GM10248 (cell line): Measurements from ENCODE around the gene SNRNP200.
"Not testable (repeated sequence)": the region's sequence is repeated elsewhere in the genome, so short reads cannot be mapped to it uniquely, and the experiment has no call there.

Source experiments
- CTCF ChIA-PET: fragments of 300-600 bp; sonication (Branson Sonifier 250); formaldehyde crosslinking; extraction: SDS; loops from one replicate; lab custom pipeline; 2021; ENCODE audit warnings: antibody characterized with exemption; lab: Yijun Ruan, JAX
- POLR2A ChIA-PET: fragments of 350-650 bp; sonication (Branson Sonifier 250); formaldehyde crosslinking; extraction: SDS; loops from one replicate; lab custom pipeline; 2020; ENCODE audit warnings: antibody characterized with exemption; lab: Yijun Ruan, JAX
- DNase-seq: peaks from one replicate; pipeline ENCODE4 v3.0.0; 2012; ENCODE audit errors: extremely low spot score
- CTCF ChIP-seq: IDR thresholded peaks from 2 replicates; pipeline ENCODE4 v1.5.1; 2012; ENCODE audit warnings: mild to moderate bottlenecking, low read depth; ENCODE audit errors: extremely low read depth, missing control alignments, control extremely low read depth

Gene SNRNP200

GRCh38 chr2:96296925-96297324 is 8.4 kb downstream of the SNRNP200 start:
- CTCF ChIA-PET = interaction anchor here (2.7 kb wide), 1 partner anchor 9 kb away, joined by 13 read pairs; no protein-coding TSS in a partner anchor
- POLR2A ChIA-PET = no interaction called here
- TF ChIP-seq CTCF = no peak
- no peak for DNase-seq

- not testable (repeated sequence) for DNase-seq
- ChIA-PET POLR2A (interaction anchor here (0.6 kb wide), 1 partner anchor 222 kb away, joined by 3 read pairs; no protein-coding TSS in a partner anchor), CTCF (interaction anchor here (0.9 to 1.6 kb wide), 4 partner anchors 10 to 272 kb away, joined by 3 to 5 read pairs (median 3); no protein-coding TSS in a partner anchor)
These were observed 11.1 kb downstream of the SNRNP200 start for GRCh38 chr2:96294271-96294670.

- POLR2A ChIA-PET = no interaction called here
- no peak for TF ChIP-seq CTCF
- CTCF ChIA-PET = interaction anchor here (1.0 to 1.7 kb wide), 3 partner anchors 7 to 175 kb away, joined by 4 read pairs; no protein-coding TSS in a partner anchor
- no peak for DNase-seq
These were observed 13.6 kb downstream of the SNRNP200 start for GRCh38 chr2:96291751-96292150.

- no peak for TF ChIP-seq CTCF
- DNase-seq = no peak
- ChIA-PET POLR2A (no interaction called here), CTCF (interaction anchor here (1.7 to 3.3 kb wide), 2 partner anchors 11 to 16 kb away, joined by 4 to 13 read pairs; no protein-coding TSS in a partner anchor)
These were observed 18.0 kb downstream of the SNRNP200 start for GRCh38 chr2:96287273-96287856.

GRCh38 chr2:96276787-96277499 is 28.4 kb downstream of the SNRNP200 start:
- POLR2A ChIA-PET = no interaction called here
- CTCF ChIA-PET = interaction anchor here (1.2 to 1.3 kb wide), 3 partner anchors 19 to 65 kb away, joined by 3 to 4 read pairs (median 3); partner anchors contain the start of gene ITPRIPL1
- no peak for DNase-seq
- no peak for TF ChIP-seq CTCF

- POLR2A ChIA-PET = no interaction called here
These were observed 30.8 kb downstream of the SNRNP200 start for GRCh38 chr2:96274355-96275056.

More at GRCh38 chr2:96274355-96275056, 30.8 kb downstream of the SNRNP200 start:
- no peak for TF ChIP-seq CTCF
- CTCF ChIA-PET = interaction anchor here (1.0 to 1.8 kb wide), 5 partner anchors 8 to 280 kb away, joined by 3 to 4 read pairs (median 3); no protein-coding TSS in a partner anchor
- DNase-seq = no peak
